Esophagus muscularis mucosa (tissue), 4 donors: Measurements from ENCODE around the gene THADA. TPM values are rescaled to one million over a fixed set of nuclear protein-coding genes. Genes with fewer than 3 reads are reported as not detected.

Experiments
- DNase-seq: peaks from one replicate; pipeline ENCODE4 v3.0.0-alpha.2; 2017; ENCODE audit errors: extremely low spot score
- H3K27ac ChIP-seq, 4 donors: fragments of 200-600 bp; sonication (generic); replicated peaks in 1 of 4; 1 replicate in 3 of 4; 2 replicates in 1 of 4; pipeline ENCODE4 v1.5.1; 2016 to 2019; ENCODE audit warnings: mild to moderate bottlenecking in 1 of 4
- H3K27me3 ChIP-seq, 4 donors: fragments of 200-600 bp; sonication (generic); one replicate each; pipeline versions ENCODE4 v1.5.1 to v1.6.0; 2016 to 2019
- H3K36me3 ChIP-seq, 4 donors: fragments of 200-600 bp; sonication (generic); one replicate each; pipeline ENCODE4 v1.5.1; 2016 to 2019
- H3K4me1 ChIP-seq, 4 donors: fragments of 200-600 bp; sonication (generic); one replicate each; pipeline ENCODE4 v1.5.1; 2016 to 2019
- H3K4me3 ChIP-seq, 4 donors: fragments of 200-600 bp; sonication (generic); 1 replicate in 2 of 4; 2 replicates in 2 of 4; pipeline ENCODE4 v1.5.1; 2016 to 2019; ENCODE audit warnings: mild to moderate bottlenecking in 4 of 4, moderate library complexity in 1 of 4
- H3K9me3 ChIP-seq, 4 donors: fragments of 200-600 bp; sonication (generic); 1 replicate in 3 of 4; 2 replicates in 1 of 4; pipeline ENCODE4 v1.5.1; 2016 to 2019
- EP300 ChIP-seq: sonication (generic); formaldehyde crosslinking; IDR thresholded peaks from one replicate; pipeline ENCODE4 v1.6.1; 2017; ENCODE audit warnings: antibody characterized with exemption
- POLR2A ChIP-seq: fragments of 450-650 bp; IDR thresholded peaks from one replicate; pipeline ENCODE4 v1.6.1; 2017; ENCODE audit warnings: antibody characterized with exemption, moderate library complexity, mild to moderate bottlenecking, low read depth
- POLR2AphosphoS5 ChIP-seq, 2 donors: sonication (generic); formaldehyde crosslinking; IDR thresholded peaks; one replicate each; pipeline ENCODE4 v1.6.1; 2017; ENCODE audit warnings: antibody characterized with exemption in 2 of 2
- WGBS: methylation state at CpG from one replicate; pipeline ENCODE4 v1.1.5; 2018; 5-methylcytosine and 5-hydroxymethylcytosine counted together
- intact Hi-C: fragments of 100-400 bp; cut with DNase I; formaldehyde crosslinking; loops from one replicate; pipeline ENCODE4 v1.15.1; 2023
- total RNA-seq, 4 donors: library from RNA; depleted of rRNA; stranded (reverse); fragments of >200 nt; gene quantifications; one replicate each; pipeline versions ENCODE4 v1.1.0 to v1.2.1, GENCODE V29; 2016
- TF ChIP-seq, protein P1 (sequence below), 3 experiments: fragments of 200-600 bp in 2 of 3; fragments of 450-650 bp in 1 of 3; sonication (generic) in 2 of 3; IDR thresholded peaks; one replicate each; pipeline ENCODE4 v1.5.1; 2017 to 2019; ENCODE audit warnings: antibody characterized with exemption in 3 of 3, mild to moderate bottlenecking in 2 of 3, moderate library complexity in 1 of 3

THADA gene
- total RNA-seq, 4 donors from 2014 or later: 17.2 to 28.7 (median 21.3) TPM

DNA sequence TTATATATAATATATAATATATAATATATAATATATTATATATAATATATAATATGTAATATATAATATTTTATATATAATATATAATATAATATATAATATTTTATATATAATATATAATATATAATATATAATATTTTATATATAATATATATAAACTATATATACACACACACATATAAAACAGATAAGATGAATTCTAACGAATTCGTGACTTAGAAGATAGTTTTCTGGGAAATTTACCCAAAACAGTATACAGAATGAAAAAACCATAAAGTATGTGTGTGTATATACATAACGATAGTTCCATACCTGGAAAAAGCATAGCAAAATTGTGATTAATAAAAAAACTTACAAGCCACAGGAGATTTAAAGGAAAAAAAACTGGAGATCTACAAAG, 80.6 kb downstream of the THADA start:
- H3K36me3 ChIP-seq: peaks cover 0 to 9% (median 0%) of the 10 kb centered on the region in 4 donors
- DNase-seq: no peak
- WGBS: 98% methylated on average over 3 of the region's 3 CpGs
- TF ChIP-seq EP300: no peak
- TF ChIP-seq POLR2A: no peak
- TF ChIP-seq POLR2AphosphoS5 (IDR thresholded peaks at IDR 0.05): no peak
- TF ChIP-seq, protein P1, sequence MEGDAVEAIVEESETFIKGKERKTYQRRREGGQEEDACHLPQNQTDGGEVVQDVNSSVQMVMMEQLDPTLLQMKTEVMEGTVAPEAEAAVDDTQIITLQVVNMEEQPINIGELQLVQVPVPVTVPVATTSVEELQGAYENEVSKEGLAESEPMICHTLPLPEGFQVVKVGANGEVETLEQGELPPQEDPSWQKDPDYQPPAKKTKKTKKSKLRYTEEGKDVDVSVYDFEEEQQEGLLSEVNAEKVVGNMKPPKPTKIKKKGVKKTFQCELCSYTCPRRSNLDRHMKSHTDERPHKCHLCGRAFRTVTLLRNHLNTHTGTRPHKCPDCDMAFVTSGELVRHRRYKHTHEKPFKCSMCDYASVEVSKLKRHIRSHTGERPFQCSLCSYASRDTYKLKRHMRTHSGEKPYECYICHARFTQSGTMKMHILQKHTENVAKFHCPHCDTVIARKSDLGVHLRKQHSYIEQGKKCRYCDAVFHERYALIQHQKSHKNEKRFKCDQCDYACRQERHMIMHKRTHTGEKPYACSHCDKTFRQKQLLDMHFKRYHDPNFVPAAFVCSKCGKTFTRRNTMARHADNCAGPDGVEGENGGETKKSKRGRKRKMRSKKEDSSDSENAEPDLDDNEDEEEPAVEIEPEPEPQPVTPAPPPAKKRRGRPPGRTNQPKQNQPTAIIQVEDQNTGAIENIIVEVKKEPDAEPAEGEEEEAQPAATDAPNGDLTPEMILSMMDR (IDR thresholded peaks at IDR 0.05): no peak
- peak overlapping the region; percentile 64 to 82 (median 80) for H3K27ac ChIP-seq
- peaks cover 58 to 75% (median 72%) of the 10 kb centered on the region in 4 donors for H3K4me1 ChIP-seq
- no peak overlapping the region for H3K4me3 ChIP-seq
- no peaks in the 10 kb centered on the region for H3K27me3 ChIP-seq
- intact Hi-C loops: no loop called here
- H3K9me3 ChIP-seq: no peaks in the 10 kb centered on the region

DNA sequence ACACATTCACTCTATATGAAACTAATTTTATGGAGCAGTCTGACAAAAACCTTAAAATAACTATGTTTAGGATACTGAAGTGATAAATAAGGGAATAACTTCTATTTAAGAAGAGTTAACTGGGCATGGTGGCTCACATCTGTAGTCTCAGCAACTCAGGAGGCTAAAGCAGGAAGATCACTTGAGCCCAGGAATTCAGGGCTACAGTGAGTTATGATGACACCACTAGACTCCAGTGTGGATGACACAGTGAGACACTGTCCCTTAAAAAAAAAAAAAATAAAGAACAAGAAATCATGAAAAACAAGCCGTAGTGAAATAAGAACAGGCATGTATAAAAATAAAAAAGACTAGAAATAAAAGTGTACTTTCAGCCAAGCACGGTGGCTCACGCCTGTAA, 82.0 kb downstream of the THADA start:
- no peak for TF ChIP-seq EP300
- TF ChIP-seq, protein P1 (IDR thresholded peaks at IDR 0.05): no peak
- no peak for TF ChIP-seq POLR2A
- no peak for TF ChIP-seq POLR2AphosphoS5 (IDR thresholded peaks at IDR 0.05)
- no peaks in the 10 kb centered on the region for H3K9me3 ChIP-seq
- H3K4me1 ChIP-seq: peaks cover 46 to 60% (median 57%) of the 10 kb centered on the region in 4 donors
- WGBS: 85% methylated on average over 3 of the region's 3 CpGs
- peaks cover 0 to 9% (median 0%) of the 10 kb centered on the region in 4 donors for H3K36me3 ChIP-seq
- no peaks in the 10 kb centered on the region for H3K27me3 ChIP-seq
- intact Hi-C loops: no loop called here
- no peak for DNase-seq
- peak overlapping the region; percentile 40 to 59 (median 52) for H3K27ac ChIP-seq
- no peak overlapping the region for H3K4me3 ChIP-seq

DNA sequence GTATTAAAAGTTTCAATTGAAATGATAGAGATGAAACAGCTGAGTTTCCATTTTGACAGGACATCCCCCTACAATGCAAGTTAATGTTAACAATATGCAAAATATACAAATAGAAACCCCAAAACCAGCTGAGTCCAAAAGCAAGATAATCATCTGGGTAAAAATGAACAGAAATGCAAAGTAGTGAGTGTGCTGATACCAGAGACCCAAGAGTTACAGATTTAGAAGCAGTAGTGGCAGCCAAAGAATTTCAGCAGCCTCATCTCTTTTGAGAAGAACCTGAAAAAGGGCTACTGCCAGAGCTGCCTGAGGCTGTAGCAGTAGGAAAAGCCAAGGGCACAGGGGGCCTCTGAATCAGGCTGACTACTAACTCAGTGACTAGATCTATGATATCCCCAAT, 82.6 kb downstream of the THADA start:
- Histone ChIP-seq H3K4me3 (no peak overlapping the region), H3K36me3 (peaks cover 0 to 11% (median 1%) of the 10 kb centered on the region in 4 donors), H3K4me1 (peaks cover 40 to 54% (median 51%) of the 10 kb centered on the region in 4 donors), H3K27ac (peak overlapping the region; percentile 40 to 59 (median 52)), H3K9me3 (no peaks in the 10 kb centered on the region), H3K27me3 (no peaks in the 10 kb centered on the region)
- intact Hi-C loops: no loop called here
- TF ChIP-seq POLR2AphosphoS5 (IDR thresholded peaks at IDR 0.05): no peak
- TF ChIP-seq, protein P1 (IDR thresholded peaks at IDR 0.05): no peak
- no peak for TF ChIP-seq POLR2A
- TF ChIP-seq EP300: no peak
- no peak for DNase-seq

DNA sequence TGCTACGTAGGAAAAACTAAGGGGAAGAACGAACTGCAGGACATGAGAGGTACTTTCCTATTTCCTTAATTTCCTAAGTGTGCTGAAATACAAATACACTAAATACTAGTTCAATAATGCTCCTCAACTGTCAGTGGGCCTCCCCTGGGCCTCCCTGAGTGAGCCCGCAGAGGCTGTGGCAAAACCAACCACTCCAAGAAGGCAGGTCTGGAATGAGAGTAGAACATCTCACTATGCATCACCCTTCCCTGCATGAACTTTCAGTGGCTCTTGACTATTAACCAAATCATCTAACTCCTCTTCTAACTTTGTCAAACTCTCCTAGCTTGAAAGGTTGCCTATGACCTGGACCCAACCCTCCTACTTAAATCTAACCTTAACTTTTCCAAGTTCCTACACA, 84.6 kb downstream of the THADA start:
- Histone ChIP-seq H3K27me3 (no peaks in the 10 kb centered on the region), H3K4me3 (no peak overlapping the region), H3K9me3 (no peaks in the 10 kb centered on the region), H3K27ac (no peak overlapping the region), H3K4me1 (peaks cover 22 to 34% (median 31%) of the 10 kb centered on the region in 4 donors), H3K36me3 (peaks cover 0 to 23% (median 7%) of the 10 kb centered on the region in 4 donors)
- intact Hi-C loops: no loop called here
- 98% methylated on average over 3 of the region's 3 CpGs for WGBS
- TF ChIP-seq, protein P1 (IDR thresholded peaks at IDR 0.05): no peak
- TF ChIP-seq POLR2A (no peak), POLR2AphosphoS5 (IDR thresholded peaks at IDR 0.05) (no peak), EP300 (no peak)
- DNase-seq: no peak

DNA sequence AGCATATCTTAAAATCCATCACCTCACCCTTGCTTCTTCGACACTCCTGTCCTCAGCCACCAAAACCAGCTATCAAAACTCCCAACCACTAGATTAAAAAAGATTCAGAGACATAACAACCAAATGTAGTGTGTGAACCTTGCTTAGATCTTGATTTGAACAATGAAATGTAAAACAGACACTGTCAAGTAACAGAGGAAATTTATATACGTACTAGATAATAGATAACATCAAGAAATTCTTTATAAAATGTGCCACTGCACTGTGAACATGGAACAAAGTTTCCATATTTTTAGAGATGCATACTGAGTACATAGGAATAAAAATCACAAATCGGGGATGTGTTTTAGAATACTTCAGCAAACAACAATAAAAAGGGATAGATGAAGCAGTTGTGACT, 86.0 kb downstream of the THADA start:
- Histone ChIP-seq H3K36me3 (peaks cover 0 to 32% (median 13%) of the 10 kb centered on the region in 4 donors), H3K4me1 (peaks cover 14 to 25% (median 23%) of the 10 kb centered on the region in 4 donors), H3K27ac (no peak overlapping the region), H3K27me3 (no peaks in the 10 kb centered on the region), H3K4me3 (no peak overlapping the region), H3K9me3 (no peaks in the 10 kb centered on the region)
- no peak for DNase-seq
- intact Hi-C loops: no loop called here
- no peak for TF ChIP-seq EP300
- TF ChIP-seq POLR2AphosphoS5 (IDR thresholded peaks at IDR 0.05): no peak
- no peak for TF ChIP-seq POLR2A
- TF ChIP-seq, protein P1 (IDR thresholded peaks at IDR 0.05): no peak
- 90% methylated on average over 3 of the region's 3 CpGs for WGBS
